HG03025 (cell line): ENCODE results near the gene TRMT112.
"Not testable (repeated sequence)": the region's sequence is repeated elsewhere in the genome, so short reads cannot be mapped to it uniquely, and the experiment has no call there.

Experiments
- ATAC-seq: cut with Tn5 transposase; IDR thresholded peaks from one replicate; pipeline ENCODE4 v1.9.1; 2021; ENCODE audit warnings: mild to moderate bottlenecking, moderate library complexity; ENCODE audit not compliant: unreplicated experiment, low FRiP score

TRMT112 gene

GRCh38 chr11:64334764-64335735 is 17.7 kb upstream of the TRMT112 start:
- ATAC-seq = no peak

GRCh38 chr11:64333556-64333955 is 16.2 kb upstream of the TRMT112 start:
- ATAC-seq = no peak

- no peak for ATAC-seq
Observed at GRCh38 chr11:64331569-64332371, 14.4 kb upstream of the TRMT112 start.

- no peak for ATAC-seq
Observed at GRCh38 chr11:64330888-64331287, 13.5 kb upstream of the TRMT112 start.

GRCh38 chr11:64327993-64328392 is 10.6 kb upstream of the TRMT112 start:
- ATAC-seq = no peak

GRCh38 chr11:64327375-64327774 is 10.0 kb upstream of the TRMT112 start:
- ATAC-seq = no peak

GRCh38 chr11:64324692-64325469 is 7.5 kb upstream of the TRMT112 start:
- no peak for ATAC-seq

GRCh38 chr11:64323984-64324383 is 6.6 kb upstream of the TRMT112 start:
- ATAC-seq = not testable (repeated sequence)

- no peak for ATAC-seq
Observed at GRCh38 chr11:64323373-64323772, 6.0 kb upstream of the TRMT112 start.

- no peak for ATAC-seq
Observed at GRCh38 chr11:64322925-64323260, 5.5 kb upstream of the TRMT112 start.

- ATAC-seq = no peak
Observed at GRCh38 chr11:64321533-64321932, 4.2 kb upstream of the TRMT112 start.

- no peak for ATAC-seq
Observed at GRCh38 chr11:64321026-64321425, 3.7 kb upstream of the TRMT112 start.

- no peak for ATAC-seq
Observed at GRCh38 chr11:64320556-64320955, 3.2 kb upstream of the TRMT112 start.

- no peak for ATAC-seq
Observed at GRCh38 chr11:64318766-64319761, 1.7 kb upstream of the TRMT112 start.

- ATAC-seq = peak; percentile 70
Observed at GRCh38 chr11:64317961-64318765, 804 bp upstream of the TRMT112 start, which contains the start of gene PRDX5. Gene PRDX5, plus strand, starts transcription at chr11:64318121. Its CDS starts 95 bp downstream, at chr11:64318216.

- ATAC-seq = peak; percentile 6
Observed at GRCh38 chr11:64316672-64317324, 561 bp downstream of the TRMT112 start.

GRCh38 chr11:64315667-64316526 is 1.5 kb downstream of the TRMT112 start:
- not testable (repeated sequence) for ATAC-seq
